ENCODE results near the gene FOXN3.

Gene FOXN3

GRCh38 chr14:89387922-89388685 lies 28.9 kb downstream of the FOXN3 start:
- no peaks in the 10 kb centered on the region for H3K27me3 Mint-ChIP-seq
- no peak overlapping the region for H3K4me3 Mint-ChIP-seq
- H3K36me3 Mint-ChIP-seq (ENCODE audit: low read depth), result peaks cover 27% of the 10 kb centered on the region
- peaks cover 59% of the 10 kb centered on the region for H3K4me1 Mint-ChIP-seq (ENCODE audit: low read depth)
- no peaks in the 10 kb centered on the region for H3K9me3 Mint-ChIP-seq
- no peak overlapping the region for H3K27ac Mint-ChIP-seq

GRCh38 chr14:89386212-89386886 lies 30.7 kb downstream of the FOXN3 start:
- no peak overlapping the region for H3K4me3 Mint-ChIP-seq
- no peaks in the 10 kb centered on the region for H3K27me3 Mint-ChIP-seq
- peaks cover 7% of the 10 kb centered on the region for H3K9me3 Mint-ChIP-seq
- H3K36me3 Mint-ChIP-seq (ENCODE audit: low read depth), result peaks cover 39% of the 10 kb centered on the region
- H3K4me1 Mint-ChIP-seq (ENCODE audit: low read depth), result peaks cover 69% of the 10 kb centered on the region
- peak overlapping the region; percentile 81 for H3K27ac Mint-ChIP-seq

DNA sequence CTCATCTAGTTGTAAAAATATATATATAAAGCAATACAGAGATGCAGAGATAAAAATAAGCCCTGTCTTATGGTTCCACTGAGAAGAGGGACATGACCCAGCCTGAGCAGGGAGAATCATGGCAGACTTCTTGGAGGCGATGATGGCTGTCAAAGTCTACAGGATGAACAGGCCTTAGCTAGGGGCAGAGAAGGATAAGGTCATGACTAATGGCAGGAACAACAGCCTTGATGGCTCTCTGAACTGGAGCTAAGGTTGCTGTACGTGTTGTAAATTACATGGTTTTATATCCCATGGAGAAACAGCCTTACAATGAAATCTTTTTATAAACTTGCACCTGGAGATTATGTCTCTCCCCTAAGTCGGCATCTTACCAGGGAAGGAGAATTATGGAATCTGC lies 32.4 kb downstream of the FOXN3 start:
- peak overlapping the region; percentile 36 for H3K27ac Mint-ChIP-seq
- peaks cover 14% of the 10 kb centered on the region for H3K9me3 Mint-ChIP-seq
- H3K36me3 Mint-ChIP-seq (ENCODE audit: low read depth), result peaks cover 50% of the 10 kb centered on the region
- peaks cover 72% of the 10 kb centered on the region for H3K4me1 Mint-ChIP-seq (ENCODE audit: low read depth)
- no peak overlapping the region for H3K4me3 Mint-ChIP-seq
- no peaks in the 10 kb centered on the region for H3K27me3 Mint-ChIP-seq

DNA sequence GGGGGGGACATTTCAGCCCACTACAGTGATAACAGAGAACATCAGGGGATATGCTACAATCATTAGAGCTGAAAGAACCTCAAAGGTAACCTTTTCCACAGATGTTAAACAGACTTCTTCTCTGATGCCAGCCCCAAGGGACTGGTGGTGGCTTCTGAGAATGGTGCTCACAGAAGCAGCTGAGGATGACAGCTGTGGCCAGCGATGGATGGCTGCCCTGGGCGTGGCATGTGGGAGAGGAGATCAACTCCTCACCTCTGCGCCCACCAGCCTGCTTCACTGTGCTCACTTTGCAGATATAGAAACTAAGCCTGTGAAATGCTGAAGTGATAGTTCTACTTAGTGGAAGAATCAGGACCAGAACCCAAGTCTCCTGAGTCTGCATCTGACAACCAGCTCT lies 33.0 kb downstream of the FOXN3 start:
- H3K4me1 Mint-ChIP-seq (ENCODE audit: low read depth), result peaks cover 68% of the 10 kb centered on the region
- H3K9me3 Mint-ChIP-seq, result peaks cover 14% of the 10 kb centered on the region
- peaks cover 51% of the 10 kb centered on the region for H3K36me3 Mint-ChIP-seq (ENCODE audit: low read depth)
- H3K27me3 Mint-ChIP-seq, result no peaks in the 10 kb centered on the region
- peak overlapping the region; percentile 36 for H3K27ac Mint-ChIP-seq
- H3K4me3 Mint-ChIP-seq, result no peak overlapping the region

DNA sequence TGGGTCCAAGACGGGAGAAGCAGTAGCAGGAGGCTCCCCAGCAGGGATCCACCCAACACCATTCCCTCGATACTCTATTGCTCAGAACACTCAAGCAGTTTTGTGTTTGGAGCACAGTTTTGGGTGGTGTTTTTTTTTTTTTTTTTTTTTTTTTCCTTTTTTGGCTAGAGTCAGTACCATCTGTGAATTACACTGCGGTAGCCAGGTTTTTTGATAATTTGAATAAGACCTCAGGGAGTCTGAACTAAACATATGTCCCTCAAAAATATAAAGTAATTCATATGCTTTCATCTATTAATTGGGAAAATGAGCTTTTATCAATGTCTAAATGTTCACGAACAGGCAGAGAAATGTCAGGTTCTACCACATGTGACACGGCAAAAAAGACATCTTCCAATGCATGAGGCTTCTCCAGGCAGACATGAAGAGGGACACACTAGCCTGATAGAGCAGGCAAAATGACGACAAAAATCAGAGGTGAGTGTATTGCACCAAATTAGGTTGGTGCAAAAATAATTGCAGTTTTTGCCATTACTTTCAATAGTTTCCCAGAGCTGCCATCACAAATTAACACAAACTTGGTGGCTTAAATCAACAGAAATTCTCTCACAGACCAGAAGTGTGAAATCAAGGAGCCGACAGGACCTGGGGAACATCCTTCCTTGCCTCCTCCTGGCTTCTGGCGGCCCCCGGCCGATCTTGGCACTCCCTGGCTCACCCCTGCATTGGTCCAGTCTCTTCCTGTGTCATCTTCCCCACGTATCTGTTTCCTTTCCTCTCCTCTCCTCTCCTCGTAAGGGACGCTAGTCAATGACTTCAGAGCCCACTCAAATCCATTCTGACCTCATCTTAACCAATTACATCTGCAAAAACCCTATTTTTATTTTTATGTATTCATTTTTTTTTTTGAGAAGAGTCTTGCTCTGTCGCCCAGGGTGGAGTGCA lies 33.9 kb downstream of the FOXN3 start:
- H3K4me3 Mint-ChIP-seq, result no peak overlapping the region
- no peaks in the 10 kb centered on the region for H3K27me3 Mint-ChIP-seq
- peaks cover 71% of the 10 kb centered on the region for H3K4me1 Mint-ChIP-seq (ENCODE audit: low read depth)
- H3K27ac Mint-ChIP-seq, result no peak overlapping the region
- H3K9me3 Mint-ChIP-seq, result peaks cover 14% of the 10 kb centered on the region
- H3K36me3 Mint-ChIP-seq (ENCODE audit: low read depth), result peaks cover 52% of the 10 kb centered on the region

DNA sequence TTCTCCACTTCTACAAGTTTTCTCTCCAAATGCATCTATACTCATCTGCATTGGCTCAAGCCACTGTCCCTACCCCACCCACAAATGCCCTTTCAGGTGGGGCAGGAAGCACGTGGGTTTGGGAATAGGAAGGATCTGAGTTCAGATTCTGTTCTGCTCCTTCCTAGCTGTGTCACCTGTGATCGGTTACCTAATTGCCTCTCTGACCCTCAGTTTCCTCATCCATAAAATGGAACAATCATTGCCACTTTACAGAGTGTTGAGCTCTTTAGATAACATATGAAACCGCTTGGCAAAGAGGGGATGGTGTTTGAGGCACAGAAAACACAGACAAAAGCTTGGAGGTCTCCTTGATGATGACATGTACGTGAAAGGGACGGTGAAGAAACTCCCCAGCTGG lies 34.5 kb downstream of the FOXN3 start:
- Mint-ChIP-seq H3K4me3 (no peak overlapping the region), H3K36me3 (ENCODE audit: low read depth) (peaks cover 55% of the 10 kb centered on the region), H3K9me3 (peaks cover 14% of the 10 kb centered on the region), H3K27ac (no peak overlapping the region), H3K4me1 (ENCODE audit: low read depth) (peaks cover 71% of the 10 kb centered on the region), H3K27me3 (no peaks in the 10 kb centered on the region)

GRCh38 chr14:89379891-89380820 lies 36.9 kb downstream of the FOXN3 start:
- Mint-ChIP-seq H3K9me3 (peaks cover 14% of the 10 kb centered on the region), H3K27me3 (no peaks in the 10 kb centered on the region), H3K4me3 (no peak overlapping the region), H3K4me1 (ENCODE audit: low read depth) (peaks cover 64% of the 10 kb centered on the region), H3K36me3 (ENCODE audit: low read depth) (peaks cover 58% of the 10 kb centered on the region), H3K27ac (peak overlapping the region; percentile 16)

- peaks cover 14% of the 10 kb centered on the region for H3K9me3 Mint-ChIP-seq
- no peak overlapping the region for H3K4me3 Mint-ChIP-seq
- no peaks in the 10 kb centered on the region for H3K27me3 Mint-ChIP-seq
- peaks cover 55% of the 10 kb centered on the region for H3K36me3 Mint-ChIP-seq (ENCODE audit: low read depth)
- H3K4me1 Mint-ChIP-seq (ENCODE audit: low read depth), result peaks cover 61% of the 10 kb centered on the region
- peak overlapping the region; percentile 61 for H3K27ac Mint-ChIP-seq
These were observed 38.0 kb downstream of the FOXN3 start for GRCh38 chr14:89379006-89379405.

GRCh38 chr14:89378119-89378518 lies 38.9 kb downstream of the FOXN3 start:
- no peak overlapping the region for H3K27ac Mint-ChIP-seq
- H3K9me3 Mint-ChIP-seq, result peaks cover 14% of the 10 kb centered on the region
- H3K36me3 Mint-ChIP-seq (ENCODE audit: low read depth), result peaks cover 52% of the 10 kb centered on the region
- peaks cover 60% of the 10 kb centered on the region for H3K4me1 Mint-ChIP-seq (ENCODE audit: low read depth)
- H3K27me3 Mint-ChIP-seq, result no peaks in the 10 kb centered on the region
- H3K4me3 Mint-ChIP-seq, result no peak overlapping the region

GRCh38 chr14:89377544-89377943 lies 39.5 kb downstream of the FOXN3 start:
- Mint-ChIP-seq H3K4me3 (no peak overlapping the region), H3K27ac (no peak overlapping the region), H3K27me3 (no peaks in the 10 kb centered on the region), H3K9me3 (peaks cover 14% of the 10 kb centered on the region), H3K36me3 (ENCODE audit: low read depth) (peaks cover 50% of the 10 kb centered on the region), H3K4me1 (ENCODE audit: low read depth) (peaks cover 61% of the 10 kb centered on the region)

DNA sequence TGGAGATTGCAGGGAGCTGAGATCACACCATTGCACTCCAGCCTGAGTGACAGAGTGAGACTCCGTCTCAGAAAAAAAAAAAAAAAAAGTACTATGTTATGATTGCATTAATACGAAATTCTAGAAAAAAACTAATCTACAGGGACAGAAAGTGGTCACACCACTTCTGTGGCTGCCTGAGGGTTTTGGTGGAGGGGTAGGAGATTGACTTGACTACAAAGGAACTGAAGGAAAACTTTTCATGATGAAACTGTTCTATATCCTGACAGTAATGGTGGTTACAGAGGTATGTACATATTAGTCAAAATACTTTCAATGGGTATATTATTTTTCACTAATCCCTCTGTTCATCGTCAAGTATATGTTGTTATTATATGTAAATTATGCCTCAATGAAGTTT lies 42.1 kb downstream of the FOXN3 start:
- no peak overlapping the region for H3K4me3 Mint-ChIP-seq
- peaks cover under 1% of the 10 kb centered on the region for H3K9me3 Mint-ChIP-seq
- peaks cover 40% of the 10 kb centered on the region for H3K36me3 Mint-ChIP-seq (ENCODE audit: low read depth)
- H3K4me1 Mint-ChIP-seq (ENCODE audit: low read depth), result peaks cover 71% of the 10 kb centered on the region
- no peaks in the 10 kb centered on the region for H3K27me3 Mint-ChIP-seq
- no peak overlapping the region for H3K27ac Mint-ChIP-seq

GRCh38 chr14:89373185-89373584 lies 43.8 kb downstream of the FOXN3 start:
- peaks cover 4% of the 10 kb centered on the region for H3K9me3 Mint-ChIP-seq
- H3K27me3 Mint-ChIP-seq, result no peaks in the 10 kb centered on the region
- no peak overlapping the region for H3K4me3 Mint-ChIP-seq
- peaks cover 75% of the 10 kb centered on the region for H3K4me1 Mint-ChIP-seq (ENCODE audit: low read depth)
- H3K36me3 Mint-ChIP-seq (ENCODE audit: low read depth), result peaks cover 38% of the 10 kb centered on the region
- no peak overlapping the region for H3K27ac Mint-ChIP-seq

GRCh38 chr14:89372512-89372883 lies 44.5 kb downstream of the FOXN3 start:
- peaks cover 73% of the 10 kb centered on the region for H3K4me1 Mint-ChIP-seq (ENCODE audit: low read depth)
- peaks cover 4% of the 10 kb centered on the region for H3K9me3 Mint-ChIP-seq
- peaks cover 31% of the 10 kb centered on the region for H3K36me3 Mint-ChIP-seq (ENCODE audit: low read depth)
- H3K27ac Mint-ChIP-seq, result no peak overlapping the region
- no peak overlapping the region for H3K4me3 Mint-ChIP-seq
- no peaks in the 10 kb centered on the region for H3K27me3 Mint-ChIP-seq
